Right atrium auricular region (tissue), 2 donors: ENCODE data around the gene CADPS2. TPM values are rescaled to one million over a fixed set of nuclear protein-coding genes. Genes with fewer than 3 reads are reported as not detected.

Experiments used
- DNase-seq: peaks from one replicate; pipeline ENCODE4 v3.0.0-alpha.2; 2019; ENCODE audit warnings: low spot score
- H3K27ac ChIP-seq, 2 donors: fragments of 200-600 bp; sonication (generic); 1 replicate in 1 of 2; 2 replicates in 1 of 2; pipeline ENCODE4 v1.5.1; 2016 to 2019
- H3K27me3 ChIP-seq, 2 donors: fragments of 200-600 bp; sonication (generic); one replicate each; pipeline versions ENCODE4 v1.5.1 to v1.6.0; 2017 to 2019
- H3K36me3 ChIP-seq: fragments of 200-600 bp; sonication (generic); one replicate; pipeline ENCODE4 v1.5.1; 2016
- H3K4me1 ChIP-seq, 2 donors: fragments of 200-600 bp; sonication (generic); one replicate each; pipeline versions ENCODE4 v1.5.1 to v1.6.0; 2017 to 2019
- H3K4me3 ChIP-seq, 2 donors: fragments of 200-600 bp; sonication (generic); 1 replicate in 1 of 2; 2 replicates in 1 of 2; pipeline ENCODE4 v1.5.1; 2017 to 2019; ENCODE audit warnings: mild to moderate bottlenecking in 1 of 2, moderate library complexity in 1 of 2
- H3K9me3 ChIP-seq, 2 donors: fragments of 200-600 bp; sonication (generic); one replicate each; pipeline ENCODE4 v1.5.1; 2019
- CTCF ChIP-seq, 2 donors: fragments of 200-600 bp; sonication (generic); IDR thresholded peaks; one replicate each; pipeline ENCODE4 v1.5.1; 2019; ENCODE audit warnings: antibody characterized with exemption in 2 of 2
- total RNA-seq, 2 donors: library from RNA; depleted of rRNA; stranded (reverse); fragments of >200 nt; gene quantifications; one replicate each; pipeline ENCODE4 v1.1.0, GENCODE V29; 2016

CADPS2 gene
- total RNA-seq, 2 donors from 2014 or later: 11.8 to 19.9 TPM

- Histone ChIP-seq H3K27ac (no peak overlapping the region), H3K36me3 (no peaks in the 10 kb centered on the region), H3K9me3 (no peaks in the 10 kb centered on the region), H3K4me1 (no peaks in the 10 kb centered on the region), H3K4me3 (no peak overlapping the region), H3K27me3 (no peaks in the 10 kb centered on the region)
- no peak for DNase-seq
- peak in 1 of 2 donors; percentile 27 for TF ChIP-seq CTCF (IDR thresholded peaks at IDR 0.05)
Measured at GRCh38 chr7:122550545-122550944, 335.7 kb downstream of the CADPS2 start.

GRCh38 chr7:122549578-122549977 is 336.7 kb downstream of the CADPS2 start:
- no peak for TF ChIP-seq CTCF (IDR thresholded peaks at IDR 0.05)
- no peak overlapping the region for H3K27ac ChIP-seq
- DNase-seq: no peak
- H3K4me3 ChIP-seq: no peak overlapping the region
- no peaks in the 10 kb centered on the region for H3K27me3 ChIP-seq
- no peaks in the 10 kb centered on the region for H3K36me3 ChIP-seq
- no peaks in the 10 kb centered on the region for H3K9me3 ChIP-seq
- no peaks in the 10 kb centered on the region for H3K4me1 ChIP-seq

- TF ChIP-seq CTCF (IDR thresholded peaks at IDR 0.05): no peak
- no peak overlapping the region for H3K27ac ChIP-seq
- no peak for DNase-seq
Measured at GRCh38 chr7:122546496-122546895, 339.8 kb downstream of the CADPS2 start.

GRCh38 chr7:122544463-122544862 is 341.8 kb downstream of the CADPS2 start:
- no peak overlapping the region for H3K4me3 ChIP-seq
- TF ChIP-seq CTCF (IDR thresholded peaks at IDR 0.05): no peak

More at GRCh38 chr7:122546496-122546895, 339.8 kb downstream of the CADPS2 start:
- Histone ChIP-seq H3K4me1 (no peaks in the 10 kb centered on the region), H3K4me3 (no peak overlapping the region), H3K9me3 (no peaks in the 10 kb centered on the region), H3K27me3 (no peaks in the 10 kb centered on the region), H3K36me3 (no peaks in the 10 kb centered on the region)

GRCh38 chr7:122543891-122544290 is 342.4 kb downstream of the CADPS2 start:
- Histone ChIP-seq H3K27ac (no peak overlapping the region), H3K4me3 (no peak overlapping the region), H3K27me3 (no peaks in the 10 kb centered on the region), H3K9me3 (no peaks in the 10 kb centered on the region), H3K36me3 (no peaks in the 10 kb centered on the region), H3K4me1 (no peaks in the 10 kb centered on the region)
- no peak for TF ChIP-seq CTCF (IDR thresholded peaks at IDR 0.05)
- DNase-seq: no peak

More at GRCh38 chr7:122544463-122544862, 341.8 kb downstream of the CADPS2 start:
- Histone ChIP-seq H3K27me3 (no peaks in the 10 kb centered on the region), H3K9me3 (no peaks in the 10 kb centered on the region), H3K27ac (no peak overlapping the region), H3K36me3 (no peaks in the 10 kb centered on the region), H3K4me1 (no peaks in the 10 kb centered on the region)
- DNase-seq: no peak

- Histone ChIP-seq H3K36me3 (no peaks in the 10 kb centered on the region), H3K4me1 (no peaks in the 10 kb centered on the region), H3K27ac (no peak overlapping the region), H3K9me3 (no peaks in the 10 kb centered on the region), H3K4me3 (no peak overlapping the region), H3K27me3 (no peaks in the 10 kb centered on the region)
- no peak for TF ChIP-seq CTCF (IDR thresholded peaks at IDR 0.05)
- DNase-seq: no peak
Measured at GRCh38 chr7:122543166-122543565, 343.1 kb downstream of the CADPS2 start.
